Measurements from ENCODE around the gene BTBD2. TPM values are rescaled to one million over a fixed set of nuclear protein-coding genes. Genes with fewer than 3 reads are reported as not detected.
A peak's percentile ranks its signal among the peaks of the same experiment; 100 is the strongest.

BTBD2 gene
- polyA plus RNA-seq, 3 donors = 2.8 to 36.0 (median 3.3) TPM

DNA sequence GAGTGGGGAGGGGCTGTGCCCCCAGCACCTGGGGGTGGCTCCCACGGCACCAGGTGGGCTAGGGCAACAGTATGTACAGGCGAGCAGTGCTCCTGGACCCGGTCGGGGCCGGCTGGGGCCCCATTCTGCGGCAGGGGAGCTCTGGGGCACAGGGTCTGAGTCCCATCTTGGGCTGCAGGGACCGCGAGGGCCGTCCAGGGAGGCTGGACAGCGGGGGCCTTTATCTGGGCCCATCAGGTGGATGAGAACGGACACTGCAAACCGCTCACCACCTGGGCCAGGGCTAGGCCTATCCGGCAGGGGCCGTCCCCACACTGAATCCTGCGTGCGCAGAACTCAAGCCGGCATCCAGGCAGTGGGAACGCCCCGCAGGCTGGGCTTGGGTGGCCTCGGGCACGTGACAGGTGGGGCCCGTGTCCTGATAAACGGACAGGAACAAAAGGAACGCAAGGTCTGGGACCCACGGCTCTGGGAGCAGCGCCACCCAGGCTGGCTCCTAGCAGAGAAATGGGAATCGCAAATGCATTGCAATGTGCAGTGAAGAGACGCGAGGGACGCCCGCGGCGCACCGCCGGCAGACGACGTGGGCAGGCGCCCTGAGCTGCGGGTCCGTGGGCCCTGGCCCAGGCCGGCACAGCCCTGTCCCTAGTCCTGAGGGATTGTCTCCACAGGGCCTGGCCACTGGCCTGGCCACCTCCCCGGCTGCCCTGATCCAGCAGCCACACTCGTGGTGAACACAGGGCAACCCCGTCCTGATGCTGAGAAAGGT lies 29.7 kb downstream of the BTBD2 start:
- no peaks in the 10 kb centered on the region for H3K79me2 ChIP-seq (ENCODE audit: insufficient read depth, low read length)
- no peak for DNase-seq
- H3K27me3 Mint-ChIP-seq (ENCODE audit: low read depth in 3 of 3) = no peaks in the 10 kb centered on the region
- no peaks in the 10 kb centered on the region for H3K4me1 Mint-ChIP-seq
- no peaks in the 10 kb centered on the region for H3K4me1 ChIP-seq (ENCODE audit: control insufficient read depth in 1 of 2, insufficient read depth in 2 of 2, low read length in 2 of 2)
- no peak overlapping the region for H3K9ac ChIP-seq (ENCODE audit: insufficient read depth, low read length, poor library complexity, severe bottlenecking)
- H4K20me1 ChIP-seq (ENCODE audit: insufficient read depth, low read length) = peaks cover 76% of the 10 kb centered on the region
- no peak overlapping the region for H3K4me3 ChIP-seq (replicated peaks in 1 of 3; ENCODE audit: low read depth in 2 of 3, low read length in 3 of 3)
- H3K27me3 ChIP-seq (ENCODE audit: control insufficient read depth in 2 of 2, insufficient read depth in 2 of 2, low read length in 2 of 2) = no peaks in the 10 kb centered on the region
- TF ChIP-seq, protein P1, sequence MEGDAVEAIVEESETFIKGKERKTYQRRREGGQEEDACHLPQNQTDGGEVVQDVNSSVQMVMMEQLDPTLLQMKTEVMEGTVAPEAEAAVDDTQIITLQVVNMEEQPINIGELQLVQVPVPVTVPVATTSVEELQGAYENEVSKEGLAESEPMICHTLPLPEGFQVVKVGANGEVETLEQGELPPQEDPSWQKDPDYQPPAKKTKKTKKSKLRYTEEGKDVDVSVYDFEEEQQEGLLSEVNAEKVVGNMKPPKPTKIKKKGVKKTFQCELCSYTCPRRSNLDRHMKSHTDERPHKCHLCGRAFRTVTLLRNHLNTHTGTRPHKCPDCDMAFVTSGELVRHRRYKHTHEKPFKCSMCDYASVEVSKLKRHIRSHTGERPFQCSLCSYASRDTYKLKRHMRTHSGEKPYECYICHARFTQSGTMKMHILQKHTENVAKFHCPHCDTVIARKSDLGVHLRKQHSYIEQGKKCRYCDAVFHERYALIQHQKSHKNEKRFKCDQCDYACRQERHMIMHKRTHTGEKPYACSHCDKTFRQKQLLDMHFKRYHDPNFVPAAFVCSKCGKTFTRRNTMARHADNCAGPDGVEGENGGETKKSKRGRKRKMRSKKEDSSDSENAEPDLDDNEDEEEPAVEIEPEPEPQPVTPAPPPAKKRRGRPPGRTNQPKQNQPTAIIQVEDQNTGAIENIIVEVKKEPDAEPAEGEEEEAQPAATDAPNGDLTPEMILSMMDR (IDR thresholded peaks at IDR 0.05) = no peak
- peak overlapping the region in 1 of 7 donors; percentile 50 for H3K27ac Mint-ChIP-seq
- no peak overlapping the region for H3K27ac ChIP-seq (ENCODE audit: low read depth in 1 of 2, low read length in 2 of 2)
- H3K9me3 ChIP-seq (replicated peaks in 1 of 2; ENCODE audit: control insufficient read depth in 1 of 2, insufficient read depth in 1 of 2, low read length in 2 of 2) = no peaks in the 10 kb centered on the region
- no peak overlapping the region for H3K4me2 ChIP-seq (replicated peaks; ENCODE audit: extremely low read depth, low read length, poor library complexity, severe bottlenecking)
- no peak overlapping the region for H2AFZ ChIP-seq (ENCODE audit: insufficient read depth, low read depth, low read length, poor library complexity, severe bottlenecking)
- H3K4me3 Mint-ChIP-seq = no peak overlapping the region
- peaks cover 43 to 90% of the 10 kb centered on the region in 2 donors for H3K36me3 Mint-ChIP-seq
- 95% methylated on average over 44 of the region's 44 CpGs for WGBS (ENCODE audit: insufficient coverage)
- H3K9me3 Mint-ChIP-seq = no peaks in the 10 kb centered on the region
- peaks cover 72 to 89% of the 10 kb centered on the region in 2 donors for H3K36me3 ChIP-seq (replicated peaks in 1 of 2; ENCODE audit: control insufficient read depth in 1 of 2, insufficient read depth in 2 of 2, low read length in 2 of 2)
- intact Hi-C loops (cut with micrococcal nuclease) = no loop called here

GRCh38 chr19:1984357-1984756 lies 31.2 kb downstream of the BTBD2 start:
- WGBS (ENCODE audit: insufficient coverage) = 100% methylated on average over 4 of the region's 10 CpGs

More at GRCh38 chr19:1984357-1984756, 31.2 kb downstream of the BTBD2 start:
- Histone ChIP-seq H3K27me3 (ENCODE audit: control insufficient read depth in 2 of 2, insufficient read depth in 2 of 2, low read length in 2 of 2) (no peaks in the 10 kb centered on the region), H3K9me3 (replicated peaks in 1 of 2; ENCODE audit: control insufficient read depth in 1 of 2, insufficient read depth in 1 of 2, low read length in 2 of 2) (no peaks in the 10 kb centered on the region), H3K4me3 (replicated peaks in 1 of 3; ENCODE audit: low read depth in 2 of 3, low read length in 3 of 3) (no peak overlapping the region), H4K20me1 (ENCODE audit: insufficient read depth, low read length) (peaks cover 77% of the 10 kb centered on the region), H3K9ac (ENCODE audit: insufficient read depth, low read length, poor library complexity, severe bottlenecking) (no peak overlapping the region), H3K4me2 (replicated peaks; ENCODE audit: extremely low read depth, low read length, poor library complexity, severe bottlenecking) (no peak overlapping the region), H2AFZ (ENCODE audit: insufficient read depth, low read depth, low read length, poor library complexity, severe bottlenecking) (no peak overlapping the region), H3K79me2 (ENCODE audit: insufficient read depth, low read length) (no peaks in the 10 kb centered on the region), H3K4me1 (ENCODE audit: control insufficient read depth in 1 of 2, insufficient read depth in 2 of 2, low read length in 2 of 2) (no peaks in the 10 kb centered on the region), H3K36me3 (replicated peaks in 1 of 2; ENCODE audit: control insufficient read depth in 1 of 2, insufficient read depth in 2 of 2, low read length in 2 of 2) (peaks cover 69 to 89% of the 10 kb centered on the region in 2 donors), H3K27ac (ENCODE audit: low read depth in 1 of 2, low read length in 2 of 2) (no peak overlapping the region)
- Mint-ChIP-seq H3K36me3 (peaks cover 37 to 84% of the 10 kb centered on the region in 2 donors), H3K9me3 (no peaks in the 10 kb centered on the region), H3K4me1 (no peaks in the 10 kb centered on the region), H3K4me3 (no peak overlapping the region), H3K27ac (no peak overlapping the region), H3K27me3 (ENCODE audit: low read depth in 3 of 3) (no peaks in the 10 kb centered on the region)
- DNase-seq = no peak
- intact Hi-C loops (cut with micrococcal nuclease) = no loop called here
- TF ChIP-seq, protein P1 (IDR thresholded peaks at IDR 0.05) = no peak
